ENCODE data around the gene SBF2.

Gene SBF2

GRCh38 chr11:9916480-9916879, 377.5 kb downstream of the SBF2 start:
- Histone ChIP-seq H3K9me2 (replicated peaks; ENCODE audit: insufficient read depth, low read length) (no peaks in the 10 kb centered on the region), H3K4me3 (ENCODE audit: insufficient read depth, low read length, poor library complexity, severe bottlenecking) (no peak overlapping the region), H3K27ac (ENCODE audit: low read depth, low read length) (no peak overlapping the region), H3K79me2 (ENCODE audit: insufficient read depth, low read length) (no peaks in the 10 kb centered on the region), H3K9me3 (ENCODE audit: insufficient read depth, low read length) (no peaks in the 10 kb centered on the region), H3K27me3 (ENCODE audit: low read length) (no peaks in the 10 kb centered on the region), H3K36me3 (ENCODE audit: low read length) (no peaks in the 10 kb centered on the region), H4K20me1 (ENCODE audit: low read depth, low read length) (no peaks in the 10 kb centered on the region), H2AFZ (ENCODE audit: low read depth, low read length, severe bottlenecking) (no peak overlapping the region), H3F3A (ENCODE audit: insufficient read depth) (no peaks in the 10 kb centered on the region), H3K9ac (ENCODE audit: low read length) (no peak overlapping the region), H3K4me2 (ENCODE audit: low read depth, low read length, poor library complexity, severe bottlenecking) (no peak overlapping the region)
- TF ChIP-seq EZH2phosphoT487 (conservative IDR thresholded peaks at IDR 0.05; ENCODE audit: low read length) (no peak), CTCF (IDR thresholded peaks at IDR 0.05; ENCODE audit: insufficient read depth, low read length, poor library complexity, severe bottlenecking) (no peak)

- Histone ChIP-seq H3K79me2 (ENCODE audit: insufficient read depth, low read length) (no peaks in the 10 kb centered on the region), H3K9ac (ENCODE audit: low read length) (no peak overlapping the region), H3K4me2 (ENCODE audit: low read depth, low read length, poor library complexity, severe bottlenecking) (no peak overlapping the region), H3K4me3 (ENCODE audit: insufficient read depth, low read length, poor library complexity, severe bottlenecking) (no peak overlapping the region), H2AFZ (ENCODE audit: low read depth, low read length, severe bottlenecking) (no peak overlapping the region), H3K27ac (ENCODE audit: low read depth, low read length) (no peak overlapping the region), H4K20me1 (ENCODE audit: low read depth, low read length) (no peaks in the 10 kb centered on the region), H3K27me3 (ENCODE audit: low read length) (no peaks in the 10 kb centered on the region), H3F3A (ENCODE audit: insufficient read depth) (no peaks in the 10 kb centered on the region), H3K36me3 (ENCODE audit: low read length) (no peaks in the 10 kb centered on the region), H3K9me2 (replicated peaks; ENCODE audit: insufficient read depth, low read length) (no peaks in the 10 kb centered on the region), H3K9me3 (ENCODE audit: insufficient read depth, low read length) (no peaks in the 10 kb centered on the region)
- TF ChIP-seq EZH2phosphoT487 (conservative IDR thresholded peaks at IDR 0.05; ENCODE audit: low read length) (no peak), CTCF (IDR thresholded peaks at IDR 0.05; ENCODE audit: insufficient read depth, low read length, poor library complexity, severe bottlenecking) (no peak)
Observed at GRCh38 chr11:9914064-9914463, 380.0 kb downstream of the SBF2 start.

DNA sequence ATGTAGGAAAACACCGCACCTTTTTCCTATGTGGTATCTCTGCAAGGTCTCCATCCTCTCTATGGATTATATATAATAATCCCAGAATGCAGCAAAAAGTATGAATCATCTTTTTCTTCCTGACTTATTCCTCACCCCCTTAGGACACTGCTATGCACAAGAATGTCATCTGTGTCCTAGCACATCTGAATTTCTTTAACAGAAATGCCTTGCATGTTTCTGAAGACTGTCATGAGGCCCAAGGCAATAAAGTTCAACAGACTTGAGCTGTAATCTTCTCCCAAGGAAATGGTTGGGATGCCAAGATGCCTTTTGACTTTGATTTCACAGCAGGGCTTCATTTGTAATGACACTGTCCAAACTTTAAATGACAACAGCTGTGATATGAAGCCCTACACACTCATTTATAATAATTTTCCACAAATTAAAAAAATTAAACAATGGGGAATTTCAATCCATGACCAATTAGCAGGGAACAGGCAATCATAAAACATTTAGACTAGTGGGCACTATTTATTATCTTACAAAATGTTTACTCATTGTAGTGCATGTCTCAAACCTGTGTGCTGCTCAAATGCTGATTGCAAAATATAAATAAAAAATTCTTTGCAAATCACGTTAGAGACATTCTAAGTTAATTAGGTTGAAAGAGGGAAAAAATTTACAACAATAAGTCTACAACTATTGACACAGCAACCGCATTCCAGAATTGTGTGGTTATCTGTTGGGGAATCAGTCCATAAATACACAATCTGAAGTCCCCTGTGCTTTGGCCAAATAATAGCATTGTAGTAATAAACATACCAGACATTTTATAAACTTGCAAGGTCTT, 387.8 kb downstream of the SBF2 start:
- no peak overlapping the region for H3K9ac ChIP-seq (ENCODE audit: low read length)
- no peaks in the 10 kb centered on the region for H3K9me2 ChIP-seq (replicated peaks; ENCODE audit: insufficient read depth, low read length)
- no peaks in the 10 kb centered on the region for H3K27me3 ChIP-seq (ENCODE audit: low read length)
- no peak overlapping the region for H2AFZ ChIP-seq (ENCODE audit: low read depth, low read length, severe bottlenecking)
- TF ChIP-seq CTCF (IDR thresholded peaks at IDR 0.05; ENCODE audit: insufficient read depth, low read length, poor library complexity, severe bottlenecking): no peak
- TF ChIP-seq EZH2phosphoT487 (conservative IDR thresholded peaks at IDR 0.05; ENCODE audit: low read length): no peak
- H3K79me2 ChIP-seq (ENCODE audit: insufficient read depth, low read length): no peaks in the 10 kb centered on the region
- no peak overlapping the region for H3K27ac ChIP-seq (ENCODE audit: low read depth, low read length)
- H3K36me3 ChIP-seq (ENCODE audit: low read length): no peaks in the 10 kb centered on the region
- H3K9me3 ChIP-seq (ENCODE audit: insufficient read depth, low read length): no peaks in the 10 kb centered on the region
- no peaks in the 10 kb centered on the region for H4K20me1 ChIP-seq (ENCODE audit: low read depth, low read length)
- no peaks in the 10 kb centered on the region for H3F3A ChIP-seq (ENCODE audit: insufficient read depth)
- H3K4me2 ChIP-seq (ENCODE audit: low read depth, low read length, poor library complexity, severe bottlenecking): no peak overlapping the region
- no peak overlapping the region for H3K4me3 ChIP-seq (ENCODE audit: insufficient read depth, low read length, poor library complexity, severe bottlenecking)

Measured in SU-DHL-6 (cell line).